Muscle layer of colon (tissue), 2 donors: ENCODE results near the gene GPRC5D.

Experiments
- H3K27ac ChIP-seq: one replicate; pipeline ENCODE4 v1.7.0; 2013; ENCODE audit warnings: low read depth, mild to moderate bottlenecking, low read length, moderate library complexity
- H3K27me3 ChIP-seq, 2 donors: one replicate each; pipeline ENCODE4 v1.7.0; 2013; ENCODE audit warnings: low read length in 2 of 2, mild to moderate bottlenecking in 2 of 2; ENCODE audit not compliant: insufficient read depth in 2 of 2, control insufficient read depth in 1 of 2
- H3K36me3 ChIP-seq: one replicate; pipeline ENCODE4 v1.7.0; 2013; ENCODE audit warnings: mild to moderate bottlenecking, low read length; ENCODE audit not compliant: insufficient read depth
- H3K4me1 ChIP-seq: one replicate; pipeline ENCODE4 v1.7.0; 2013; ENCODE audit warnings: mild to moderate bottlenecking, low read length; ENCODE audit not compliant: insufficient read depth
- H3K4me3 ChIP-seq, 2 donors: one replicate each; pipeline ENCODE4 v1.7.0; 2013; ENCODE audit warnings: low read length in 2 of 2, low read depth in 1 of 2, mild to moderate bottlenecking in 1 of 2, moderate library complexity in 1 of 2
- H3K9ac ChIP-seq: one replicate; pipeline ENCODE4 v1.7.0; 2013; ENCODE audit warnings: low read length
- H3K9me3 ChIP-seq: one replicate; pipeline ENCODE4 v1.7.0; 2013; ENCODE audit warnings: mild to moderate bottlenecking, low read length
- donor health status: abdominal sarcoma.
- donor health status: Adenocarcinoma of cecum.

The GPRC5D gene

GRCh38 chr12:12993367-12993766, 41.4 kb upstream of the GPRC5D start:
- no peak overlapping the region for H3K27ac ChIP-seq
- H3K4me3 ChIP-seq: no peak overlapping the region
- peaks cover 8% of the 10 kb centered on the region for H3K4me1 ChIP-seq
- H3K9ac ChIP-seq: no peak overlapping the region
- no peaks in the 10 kb centered on the region for H3K9me3 ChIP-seq
- H3K36me3 ChIP-seq: peaks cover 9% of the 10 kb centered on the region
- H3K27me3 ChIP-seq: no peaks in the 10 kb centered on the region

DNA sequence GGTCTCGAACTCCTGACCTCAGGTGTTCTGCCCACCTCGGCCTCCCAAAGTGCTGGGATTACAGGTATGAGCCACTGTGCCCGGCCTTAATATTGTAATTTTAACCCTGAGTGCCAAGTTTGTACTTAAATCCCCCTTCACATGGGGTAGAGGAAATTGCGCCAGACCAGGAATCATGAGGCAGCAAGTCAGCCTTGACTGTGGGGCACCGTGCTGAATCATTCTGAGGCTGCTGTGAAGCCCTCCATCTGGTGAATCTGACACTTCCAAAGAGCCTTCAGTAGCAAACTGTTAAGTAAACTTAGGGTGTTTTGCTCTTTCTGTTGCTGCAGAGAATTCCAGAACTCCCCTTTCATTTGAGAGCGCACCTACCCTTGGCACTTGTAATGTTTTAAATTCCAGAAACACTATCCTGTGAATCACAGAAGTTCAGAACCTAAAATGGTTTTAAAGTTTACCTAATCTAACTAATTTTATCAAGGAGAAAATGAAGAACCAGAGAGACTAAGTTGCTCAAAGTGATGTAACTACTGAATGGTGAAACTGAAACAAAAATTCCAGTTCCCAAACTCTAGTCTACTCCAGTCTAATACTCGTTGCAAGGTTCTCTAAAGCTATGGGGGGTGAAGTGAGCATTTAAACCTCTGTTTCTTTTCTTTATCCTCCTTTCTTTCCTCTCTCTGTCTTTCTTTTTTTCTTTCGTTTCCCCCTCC, 40.6 kb upstream of the GPRC5D start:
- H3K4me1 ChIP-seq: peaks cover 5% of the 10 kb centered on the region
- peak overlapping the region; percentile 56 for H3K27ac ChIP-seq
- peaks cover 10% of the 10 kb centered on the region for H3K36me3 ChIP-seq
- no peaks in the 10 kb centered on the region for H3K9me3 ChIP-seq
- no peaks in the 10 kb centered on the region for H3K27me3 ChIP-seq
- H3K4me3 ChIP-seq: no peak overlapping the region
- H3K9ac ChIP-seq: no peak overlapping the region

DNA sequence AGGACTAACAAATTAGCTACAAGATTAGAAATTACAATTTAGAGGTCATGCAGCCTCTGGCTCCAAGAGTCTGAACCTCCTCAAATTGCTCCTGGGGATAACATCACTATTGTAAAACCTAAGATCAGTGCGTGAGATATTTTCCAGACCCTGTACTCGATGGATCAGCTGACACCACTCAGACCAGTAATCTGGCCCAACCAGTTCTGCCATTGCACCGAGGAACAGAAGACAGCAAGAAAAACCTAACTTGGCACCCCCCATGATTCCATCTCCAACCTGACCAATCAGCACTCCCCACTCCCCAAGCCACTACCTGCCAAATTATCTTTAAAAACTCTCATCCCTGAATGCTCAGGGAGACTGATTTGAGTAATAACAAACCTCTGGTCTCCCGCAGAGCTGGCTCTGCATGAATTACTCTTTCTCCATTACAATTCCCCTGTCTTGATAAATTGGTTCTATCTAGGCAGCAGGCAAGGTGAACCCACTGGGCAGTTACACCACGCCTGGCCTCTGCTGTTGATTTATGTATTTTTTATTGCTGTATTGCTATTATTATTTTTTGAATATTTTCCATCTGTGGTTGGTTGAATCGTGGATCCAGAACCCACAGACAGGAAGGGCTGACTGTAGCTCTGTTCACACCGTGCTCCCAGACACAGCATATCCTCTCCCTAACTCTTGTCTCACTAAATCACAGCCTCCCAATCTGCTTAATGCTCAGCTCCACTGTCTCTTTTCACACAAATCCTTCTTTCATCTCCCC, 38.9 kb upstream of the GPRC5D start:
- no peaks in the 10 kb centered on the region for H3K4me1 ChIP-seq
- no peak overlapping the region for H3K4me3 ChIP-seq
- no peaks in the 10 kb centered on the region for H3K9me3 ChIP-seq
- H3K36me3 ChIP-seq: peaks cover 26% of the 10 kb centered on the region
- no peak overlapping the region for H3K9ac ChIP-seq
- no peaks in the 10 kb centered on the region for H3K27me3 ChIP-seq
- H3K27ac ChIP-seq: no peak overlapping the region

DNA sequence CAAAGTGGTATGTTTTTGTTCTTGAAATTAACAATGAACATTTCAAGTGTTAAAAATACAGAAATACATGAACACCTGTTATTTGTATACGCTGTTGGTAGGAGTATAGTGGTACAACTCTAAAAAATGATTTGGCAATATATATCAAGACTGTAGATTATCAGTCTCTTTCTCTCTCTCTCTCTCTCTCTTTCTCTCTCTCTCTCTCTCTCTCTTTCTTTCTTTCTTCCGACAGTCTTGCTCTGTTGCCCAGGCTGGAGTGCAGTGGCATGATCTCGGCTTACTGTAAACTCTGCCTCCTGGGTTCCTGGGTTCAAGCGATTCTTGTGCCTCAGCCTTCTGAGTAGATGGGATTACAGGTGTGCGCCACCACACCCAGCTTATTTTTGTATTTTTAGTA, 35.5 kb upstream of the GPRC5D start:
- Histone ChIP-seq H3K36me3 (peaks cover 33% of the 10 kb centered on the region), H3K27ac (no peak overlapping the region), H3K9ac (no peak overlapping the region), H3K27me3 (no peaks in the 10 kb centered on the region), H3K4me1 (no peaks in the 10 kb centered on the region), H3K4me3 (no peak overlapping the region), H3K9me3 (no peaks in the 10 kb centered on the region)

DNA sequence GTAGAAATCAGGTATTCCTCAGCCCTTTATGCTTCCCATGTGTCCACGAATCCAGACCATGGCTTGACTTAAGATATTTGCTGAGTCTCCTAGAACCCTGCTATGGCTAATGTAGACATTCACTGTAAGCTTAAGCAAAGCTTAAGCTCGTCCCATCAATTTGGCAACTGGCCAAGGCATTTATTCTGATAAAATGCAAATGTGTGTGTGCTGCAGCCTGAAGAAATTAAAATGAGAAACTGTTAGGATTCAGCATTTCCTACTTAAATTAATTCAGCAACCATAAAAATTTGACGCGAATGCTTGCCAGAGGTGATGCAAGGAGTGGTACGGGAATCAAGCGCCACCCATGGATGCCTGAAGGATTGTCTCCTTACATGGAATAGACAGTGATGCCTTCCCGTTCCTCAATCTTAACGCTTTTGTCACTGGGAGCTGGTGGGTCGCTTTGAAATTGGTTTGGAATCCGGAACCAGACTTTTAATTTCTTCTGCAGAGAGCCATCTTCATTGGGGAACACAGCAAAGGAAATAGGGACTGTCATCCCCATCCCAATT, 34.9 kb upstream of the GPRC5D start:
- no peaks in the 10 kb centered on the region for H3K9me3 ChIP-seq
- H3K27ac ChIP-seq: no peak overlapping the region
- H3K4me1 ChIP-seq: no peaks in the 10 kb centered on the region
- H3K36me3 ChIP-seq: peaks cover 33% of the 10 kb centered on the region
- no peak overlapping the region for H3K4me3 ChIP-seq
- no peaks in the 10 kb centered on the region for H3K27me3 ChIP-seq
- H3K9ac ChIP-seq: no peak overlapping the region

- Histone ChIP-seq H3K4me1 (no peaks in the 10 kb centered on the region), H3K36me3 (peaks cover 40% of the 10 kb centered on the region), H3K9me3 (no peaks in the 10 kb centered on the region), H3K4me3 (no peak overlapping the region), H3K27me3 (no peaks in the 10 kb centered on the region), H3K27ac (no peak overlapping the region), H3K9ac (no peak overlapping the region)
Measured at GRCh38 chr12:12985817-12986408, 33.9 kb upstream of the GPRC5D start.

- no peaks in the 10 kb centered on the region for H3K9me3 ChIP-seq
- no peak overlapping the region for H3K9ac ChIP-seq
- H3K4me3 ChIP-seq: no peak overlapping the region
- peaks cover 41% of the 10 kb centered on the region for H3K36me3 ChIP-seq
- peaks cover 18% of the 10 kb centered on the region for H3K4me1 ChIP-seq
- no peaks in the 10 kb centered on the region for H3K27me3 ChIP-seq
- H3K27ac ChIP-seq: no peak overlapping the region
Measured at GRCh38 chr12:12984149-12984548, 32.2 kb upstream of the GPRC5D start.

GRCh38 chr12:12983420-12984035, 31.6 kb upstream of the GPRC5D start:
- Histone ChIP-seq H3K9ac (no peak overlapping the region), H3K36me3 (peaks cover 39% of the 10 kb centered on the region), H3K27ac (peak overlapping the region; percentile 10), H3K4me1 (peaks cover 19% of the 10 kb centered on the region), H3K9me3 (no peaks in the 10 kb centered on the region), H3K4me3 (no peak overlapping the region), H3K27me3 (no peaks in the 10 kb centered on the region)

DNA sequence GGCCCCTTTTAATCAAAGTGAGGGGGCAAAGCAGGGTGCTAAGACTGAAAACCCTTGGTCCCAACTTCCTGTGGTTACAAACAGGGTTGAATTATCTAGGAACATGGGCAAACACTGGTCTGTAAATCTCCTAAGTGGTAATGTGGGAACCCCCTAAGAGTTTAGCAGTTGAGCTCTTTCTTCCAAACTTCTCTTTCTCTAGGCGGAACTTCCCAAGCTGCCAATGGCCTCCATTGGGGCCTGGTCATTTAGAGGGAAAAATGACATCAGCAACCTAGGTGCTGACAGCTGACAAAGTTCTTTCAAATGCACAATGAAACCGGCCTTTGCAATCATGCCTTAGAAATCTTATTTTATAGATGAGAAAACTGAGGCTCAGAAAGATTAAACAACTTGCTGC, 30.4 kb upstream of the GPRC5D start:
- no peak overlapping the region for H3K27ac ChIP-seq
- H3K4me1 ChIP-seq: peaks cover 19% of the 10 kb centered on the region
- no peaks in the 10 kb centered on the region for H3K9me3 ChIP-seq
- H3K36me3 ChIP-seq: peaks cover 38% of the 10 kb centered on the region
- no peak overlapping the region for H3K9ac ChIP-seq
- H3K27me3 ChIP-seq: no peaks in the 10 kb centered on the region
- no peak overlapping the region for H3K4me3 ChIP-seq

- Histone ChIP-seq H3K4me3 (no peak overlapping the region), H3K4me1 (peaks cover 31% of the 10 kb centered on the region), H3K9ac (peak overlapping the region; percentile 10), H3K36me3 (peaks cover 22% of the 10 kb centered on the region), H3K9me3 (no peaks in the 10 kb centered on the region), H3K27ac (no peak overlapping the region), H3K27me3 (no peaks in the 10 kb centered on the region)
Measured at GRCh38 chr12:12979731-12980259, 27.8 kb upstream of the GPRC5D start.

- Histone ChIP-seq H3K27me3 (no peaks in the 10 kb centered on the region), H3K36me3 (peaks cover 28% of the 10 kb centered on the region), H3K4me3 (no peak overlapping the region), H3K9me3 (no peaks in the 10 kb centered on the region), H3K9ac (no peak overlapping the region), H3K4me1 (peaks cover 31% of the 10 kb centered on the region), H3K27ac (no peak overlapping the region)
Measured at GRCh38 chr12:12979126-12979525, 27.2 kb upstream of the GPRC5D start.
